SK-N-SH treated with all-trans-retinoic acid at 6 μM for 48 hours (cell line): ENCODE measurements around the gene KREMEN2.

Experiments
- ATAC-seq: fragments of 200-7000 bp; cut with Tn5 transposase; 3 replicates; pipeline ENCODE4 v1.9.1; 2020; ENCODE audit warnings: mild to moderate bottlenecking, moderate library complexity
- ARNTL ChIP-seq: fragments of 450-650 bp; formaldehyde crosslinking; IDR thresholded peaks from 2 replicates; pipeline ENCODE4 v1.5.0; 2020; ENCODE audit warnings: low read depth, mild to moderate bottlenecking, moderate library complexity, borderline replicate concordance
- BACH2 ChIP-seq: fragments of 250-450 bp; sonication (Bioruptor Pico); IDR thresholded peaks from 2 replicates; pipeline ENCODE4 v1.9.0; 2021; ENCODE audit warnings: mild to moderate bottlenecking, borderline replicate concordance
- CREB5 ChIP-seq: fragments of 250-450 bp; sonication (Bioruptor Pico); IDR thresholded peaks from 2 replicates; pipeline ENCODE4 v1.5.1; 2020; ENCODE audit warnings: low read depth, mild to moderate bottlenecking, moderate library complexity
- CSDC2 ChIP-seq: fragments of 250-450 bp; sonication (Bioruptor Pico); IDR thresholded peaks from 2 replicates; pipeline ENCODE4 v1.5.0; 2020; ENCODE audit warnings: mild to moderate bottlenecking, moderate library complexity
- CSRNP3 ChIP-seq: fragments of 250-450 bp; sonication (Bioruptor Pico); IDR thresholded peaks from 2 replicates; pipeline ENCODE4 v1.5.1; 2021; ENCODE audit warnings: mild to moderate bottlenecking, moderate library complexity
- ESRRG ChIP-seq: fragments of 250-450 bp; sonication (Bioruptor Pico); IDR thresholded peaks from 2 replicates; pipeline ENCODE4 v1.6.1; 2021; ENCODE audit warnings: mild to moderate bottlenecking
- GLIS3 ChIP-seq: fragments of 250-450 bp; sonication (Bioruptor Pico); IDR thresholded peaks from 2 replicates; pipeline ENCODE4 v1.5.0; 2020; ENCODE audit warnings: mild to moderate bottlenecking, moderate library complexity
- ISL1 ChIP-seq: fragments of 250-450 bp; sonication (Bioruptor Pico); IDR thresholded peaks from 2 replicates; pipeline ENCODE4 v2.1.2; 2022; ENCODE audit warnings: mild to moderate bottlenecking, moderate library complexity
- OSR1 ChIP-seq: fragments of 250-450 bp; sonication (Bioruptor Pico); IDR thresholded peaks from 2 replicates; pipeline ENCODE4 v1.8.0; 2022; ENCODE audit warnings: moderate library complexity, mild to moderate bottlenecking, inconsistent platforms
- PATZ1 ChIP-seq: fragments of 250-450 bp; sonication (Bioruptor Pico); IDR thresholded peaks from 2 replicates; pipeline ENCODE4 v1.8.0; 2020; ENCODE audit warnings: mild to moderate bottlenecking, moderate library complexity, borderline replicate concordance
- POU6F1 ChIP-seq: fragments of 250-450 bp; sonication (Bioruptor Pico); IDR thresholded peaks from 2 replicates; pipeline ENCODE4 v1.8.0; 2021; ENCODE audit warnings: low read depth, mild to moderate bottlenecking, moderate library complexity, borderline replicate concordance
- PPARA ChIP-seq: fragments of 250-450 bp; sonication (Bioruptor Pico); IDR thresholded peaks from 2 replicates; pipeline ENCODE4 v1.5.0; 2020; ENCODE audit warnings: mild to moderate bottlenecking, borderline replicate concordance
- RARB ChIP-seq: fragments of 250-450 bp; sonication (Bioruptor Pico); IDR thresholded peaks from 2 replicates; pipeline ENCODE4 v1.8.0; 2021; ENCODE audit warnings: mild to moderate bottlenecking, moderate library complexity
- SNAI2 ChIP-seq: fragments of 250-450 bp; sonication (Bioruptor Pico); IDR thresholded peaks from 2 replicates; pipeline ENCODE4 v1.5.0; 2020; ENCODE audit warnings: mild to moderate bottlenecking, moderate library complexity
- TCF4 ChIP-seq: fragments of 250-450 bp; sonication (Bioruptor Pico); IDR thresholded peaks from 2 replicates; pipeline ENCODE4 v1.8.0; 2021; ENCODE audit warnings: mild to moderate bottlenecking, moderate library complexity, borderline replicate concordance
- TOX ChIP-seq: fragments of 250-450 bp; sonication (Bioruptor Pico); IDR thresholded peaks from 2 replicates; pipeline ENCODE4 v1.8.0; 2021; ENCODE audit warnings: mild to moderate bottlenecking, moderate library complexity, borderline replicate concordance
- TSHZ2 ChIP-seq: fragments of 250-450 bp; sonication (Bioruptor Pico); IDR thresholded peaks from 2 replicates; pipeline ENCODE4 v1.5.0; 2020; ENCODE audit warnings: mild to moderate bottlenecking, moderate library complexity
- ZC3H10 ChIP-seq: fragments of 250-450 bp; sonication (Bioruptor Pico); IDR thresholded peaks from 2 replicates; pipeline ENCODE4 v1.5.1; 2021; ENCODE audit warnings: mild to moderate bottlenecking, moderate library complexity
- ZFP3 ChIP-seq: fragments of 250-450 bp; sonication (Bioruptor Pico); IDR thresholded peaks from 2 replicates; pipeline ENCODE4 v1.5.0; 2020; ENCODE audit warnings: mild to moderate bottlenecking, moderate library complexity
- ZFP30 ChIP-seq: fragments of 450-650 bp; formaldehyde crosslinking; IDR thresholded peaks from 2 replicates; pipeline ENCODE4 v1.5.0; 2022; ENCODE audit warnings: mild to moderate bottlenecking, moderate library complexity
- ZNF565 ChIP-seq: fragments of 450-650 bp; formaldehyde crosslinking; conservative IDR thresholded peaks from 2 replicates; pipeline ENCODE4 v1.5.0; 2020; ENCODE audit warnings: low read depth, mild to moderate bottlenecking, moderate library complexity
- ZNF70 ChIP-seq: fragments of 450-650 bp; formaldehyde crosslinking; IDR thresholded peaks from 2 replicates; pipeline ENCODE4 v1.5.0; 2020; ENCODE audit warnings: mild to moderate bottlenecking, moderate library complexity
- ZNF8 ChIP-seq: fragments of 450-650 bp; formaldehyde crosslinking; IDR thresholded peaks from 2 replicates; pipeline ENCODE4 v1.5.0; 2020; ENCODE audit warnings: mild to moderate bottlenecking, moderate library complexity

Gene KREMEN2

GRCh38 chr16:2967721-2968161 lies 3.7 kb downstream of the KREMEN2 start:
- TF ChIP-seq CSRNP3 (CRISPR knock-in tag) (no peak), CSDC2 (CRISPR knock-in tag) (no peak), BACH2 (CRISPR knock-in tag) (no peak), TCF4 (CRISPR knock-in tag) (no peak)
- TF ChIP-seq, all 23 proteins: peak for 0
- ATAC-seq, result no peak

GRCh38 chr16:2968368-2968737 lies 4.3 kb downstream of the KREMEN2 start:
- TF ChIP-seq ZNF565 (CRISPR knock-in tag) (no peak), ZNF8 (CRISPR knock-in tag) (no peak), GLIS3 (CRISPR knock-in tag) (no peak)
- no peak for ATAC-seq

- ATAC-seq, result peak; percentile 82
- no peak for TF ChIP-seq ZC3H10 (CRISPR knock-in tag)
- TF ChIP-seq ZFP3 (CRISPR knock-in tag), result peak; percentile 69; the same call in 1 of the 2 replicates
- no peak for TF ChIP-seq OSR1 (CRISPR knock-in tag)
- TF ChIP-seq CREB5 (CRISPR knock-in tag), result no peak
- TF ChIP-seq ZNF70 (CRISPR knock-in tag), result 0 out of 2 replicates have a peak, but pooled peaks have one; percentile 12
- TF ChIP-seq ARNTL (CRISPR knock-in tag), result no peak
- no peak for TF ChIP-seq CSRNP3 (CRISPR knock-in tag)
- TF ChIP-seq GLIS3 (CRISPR knock-in tag), result no peak
- peak; percentile 71; the same call in 1 of the 2 replicates for TF ChIP-seq ZNF8 (CRISPR knock-in tag)
- no peak for TF ChIP-seq TCF4 (CRISPR knock-in tag)
- no peak for TF ChIP-seq PATZ1
- TF ChIP-seq ISL1 (CRISPR knock-in tag), result no peak
- no peak for TF ChIP-seq BACH2 (CRISPR knock-in tag)
- TF ChIP-seq POU6F1, result no peak
- TF ChIP-seq CSDC2 (CRISPR knock-in tag), result 0 out of 2 replicates have a peak, but pooled peaks have one; percentile 52
- no peak for TF ChIP-seq TSHZ2
- no peak for TF ChIP-seq RARB (CRISPR knock-in tag)
- 0 out of 2 replicates have a peak, but pooled peaks have one; percentile 51 for TF ChIP-seq ZNF565 (CRISPR knock-in tag)
- no peak for TF ChIP-seq SNAI2 (CRISPR knock-in tag)
- TF ChIP-seq ZFP30, result no peak
- TF ChIP-seq ESRRG (CRISPR knock-in tag), result no peak
- no peak for TF ChIP-seq PPARA (CRISPR knock-in tag)
- no peak for TF ChIP-seq TOX (CRISPR knock-in tag)
Observed at GRCh38 chr16:2968738-2969544, 4.9 kb downstream of the KREMEN2 start, which contains the start of gene PAQR4. TSS of gene PAQR4 (plus strand) at chr16:2969348. CDS start at chr16:2969675, 327 bp downstream.
